Smooth muscle cell of the brain vasculature (primary cell): ENCODE measurements around the gene PI4KA.
"Not testable (repeated sequence)": the region's sequence is repeated elsewhere in the genome, so short reads cannot be mapped to it uniquely, and the experiment has no call there.

ENCODE experiments used
- DNase-seq: peaks from one replicate; pipeline ENCODE4 v3.0.0-alpha.2; 2012; ENCODE audit warnings: low read depth, low spot score

Gene PI4KA

DNA sequence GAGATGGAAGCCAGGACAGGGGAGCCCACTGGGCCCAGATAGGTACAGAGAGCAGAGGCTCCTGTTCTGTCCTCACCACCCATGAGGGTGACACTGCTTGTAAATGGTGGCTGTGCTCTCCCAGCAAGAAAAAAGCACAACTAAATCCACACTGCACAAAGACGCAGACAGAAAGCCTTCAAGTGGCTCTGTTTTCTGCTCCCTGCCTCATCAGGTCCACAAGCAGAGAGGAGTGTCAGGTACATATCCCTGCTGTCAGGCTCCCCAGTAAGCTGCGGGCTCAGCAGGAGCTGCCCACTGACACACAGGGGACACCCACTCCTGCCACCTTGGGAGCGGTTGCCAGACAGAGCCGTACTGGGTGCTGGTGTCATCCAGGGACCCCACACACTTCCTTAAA lies 162.6 kb downstream of the PI4KA start:
- DNase-seq = not testable (repeated sequence)

DNA sequence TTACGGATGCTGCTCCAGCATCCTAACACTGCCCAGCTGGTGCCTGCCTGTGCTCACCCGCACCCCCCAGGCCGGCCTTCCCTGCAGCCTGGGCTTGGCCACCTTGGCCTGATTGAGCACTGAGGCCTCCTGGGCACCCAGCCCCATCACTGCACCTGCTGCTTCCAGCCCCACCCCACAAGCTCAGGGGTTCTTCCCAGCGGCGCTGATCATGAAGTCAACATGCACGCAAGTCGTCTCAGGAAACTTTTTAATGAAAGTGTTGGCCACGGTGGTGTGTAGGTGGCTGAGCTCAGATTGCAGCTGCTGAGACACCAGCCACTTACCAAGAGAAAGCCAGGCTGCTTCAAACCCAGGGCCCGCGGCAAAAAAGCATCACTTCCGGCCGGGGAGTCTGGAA lies 163.4 kb downstream of the PI4KA start:
- DNase-seq = not testable (repeated sequence)

DNA sequence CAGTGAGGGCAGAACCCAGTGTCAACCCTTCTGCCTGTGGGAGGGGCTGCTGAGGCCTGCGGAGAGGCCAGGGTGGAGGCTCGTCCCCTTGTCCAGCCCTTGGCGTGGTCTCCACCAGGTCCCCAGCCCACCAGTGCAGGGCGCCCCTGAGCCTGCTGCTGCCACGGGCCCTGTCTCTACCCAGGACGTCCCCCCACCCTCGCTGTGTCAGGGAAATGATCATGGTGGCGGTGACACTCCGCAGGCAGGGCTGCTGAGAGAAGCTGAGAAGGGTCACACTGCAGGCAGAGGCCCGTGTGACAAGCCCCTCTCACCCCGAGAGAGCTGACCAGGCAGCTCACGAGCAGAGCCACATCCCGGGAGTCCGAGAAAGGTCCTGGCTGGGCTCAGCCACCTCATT lies 164.4 kb downstream of the PI4KA start:
- DNase-seq = not testable (repeated sequence)

- not testable (repeated sequence) for DNase-seq
These were observed 165.7 kb downstream of the PI4KA start for GRCh38 chr22:20692926-20693325.

DNA sequence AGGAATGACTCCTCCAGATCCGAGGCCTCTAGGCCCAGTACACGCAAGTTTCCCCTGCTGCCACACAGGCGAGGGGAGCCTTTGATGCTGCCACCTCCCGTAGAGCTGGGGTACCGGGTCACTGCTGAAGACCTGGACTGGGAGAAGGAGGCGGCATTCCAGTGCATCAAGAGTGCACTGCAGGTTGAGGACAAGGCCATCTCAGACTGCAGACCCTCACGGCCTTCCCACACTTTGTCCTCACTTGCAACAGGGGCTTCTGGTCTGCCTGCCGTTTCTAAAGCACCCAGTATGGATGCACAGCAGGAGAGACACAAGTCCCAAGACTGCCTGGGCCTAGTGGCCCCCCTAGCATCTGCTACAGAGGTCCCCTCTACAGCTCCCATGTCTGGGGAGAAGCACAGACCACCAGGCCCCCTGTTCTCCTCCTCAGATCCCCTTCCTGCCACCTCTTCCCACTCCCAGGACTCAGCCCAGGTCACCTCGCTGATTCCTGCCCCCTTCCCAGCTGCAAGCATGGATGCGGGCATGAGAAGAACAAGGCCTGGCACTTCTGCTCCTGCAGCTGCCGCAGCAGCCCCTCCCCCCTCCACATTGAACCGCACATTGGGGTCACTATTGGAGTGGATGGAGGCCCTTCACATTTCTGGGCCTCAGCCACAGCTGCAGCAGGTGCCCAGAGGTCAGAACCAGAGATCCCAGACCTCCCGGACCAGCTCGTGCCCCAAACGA lies 167.9 kb downstream of the PI4KA start:
- not testable (repeated sequence) for DNase-seq

DNA sequence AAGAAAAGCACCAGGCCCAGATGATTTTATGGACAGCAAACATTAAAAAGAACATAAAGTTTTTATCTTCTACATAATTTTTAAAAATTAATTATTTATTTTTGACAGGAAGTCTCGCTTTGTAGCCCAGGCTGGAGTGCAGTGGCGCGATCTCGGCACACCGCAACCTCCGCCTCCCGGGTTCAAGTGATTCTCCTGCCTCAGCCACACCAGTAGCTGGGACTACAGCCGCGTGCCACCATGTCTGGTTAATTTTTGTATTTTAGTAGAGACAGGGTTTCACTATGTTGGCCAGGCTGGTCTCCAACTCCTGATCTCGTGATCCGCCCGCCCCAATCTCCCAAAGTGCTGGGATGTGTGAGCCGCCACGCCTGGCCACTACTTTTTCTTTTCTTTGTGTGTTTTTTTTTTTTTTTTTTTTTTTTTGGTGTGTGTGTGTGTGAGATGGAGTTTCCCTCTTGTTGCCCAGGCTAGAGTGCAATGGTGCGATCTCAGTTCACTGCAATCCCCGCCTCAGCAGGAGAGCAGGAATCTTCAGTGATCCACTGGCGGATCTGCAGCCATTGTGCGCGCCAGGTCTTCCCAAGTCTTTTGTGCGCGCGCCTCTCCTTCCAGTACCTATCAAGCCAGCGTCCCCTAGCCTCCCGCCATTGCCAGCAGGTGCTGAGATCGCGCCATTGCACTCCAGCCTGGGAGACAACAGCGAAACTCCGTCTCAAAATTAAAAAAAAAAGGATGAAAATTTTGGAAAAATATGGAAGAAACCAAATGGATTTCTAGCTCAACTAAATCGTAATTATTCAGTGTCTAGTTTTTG lies 171.0 kb downstream of the PI4KA start:
- DNase-seq = not testable (repeated sequence)

DNA sequence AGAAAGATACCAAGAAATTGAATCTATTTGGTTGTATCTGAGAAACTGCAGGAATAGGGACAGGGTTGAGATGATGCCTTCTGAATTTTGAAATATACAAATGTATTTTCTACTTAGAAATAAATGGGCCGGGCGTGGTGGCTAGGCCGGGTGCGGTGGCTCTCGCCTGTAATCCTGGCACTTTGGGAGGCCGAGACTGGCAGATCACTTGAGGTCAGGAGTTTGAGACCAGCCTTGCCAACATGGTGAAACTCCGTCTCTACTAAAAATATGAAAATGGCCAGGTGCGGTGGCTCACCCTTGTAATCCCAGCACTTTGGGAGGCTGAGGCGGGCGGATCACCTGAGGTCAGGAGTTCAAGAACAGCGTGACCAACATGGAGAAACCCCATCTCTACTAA lies 172.8 kb downstream of the PI4KA start:
- not testable (repeated sequence) for DNase-seq

- DNase-seq = not testable (repeated sequence)
These were observed 179.7 kb downstream of the PI4KA start for GRCh38 chr22:20678792-20679435.

GRCh38 chr22:20677684-20678242 lies 180.8 kb downstream of the PI4KA start:
- no peak for DNase-seq

DNA sequence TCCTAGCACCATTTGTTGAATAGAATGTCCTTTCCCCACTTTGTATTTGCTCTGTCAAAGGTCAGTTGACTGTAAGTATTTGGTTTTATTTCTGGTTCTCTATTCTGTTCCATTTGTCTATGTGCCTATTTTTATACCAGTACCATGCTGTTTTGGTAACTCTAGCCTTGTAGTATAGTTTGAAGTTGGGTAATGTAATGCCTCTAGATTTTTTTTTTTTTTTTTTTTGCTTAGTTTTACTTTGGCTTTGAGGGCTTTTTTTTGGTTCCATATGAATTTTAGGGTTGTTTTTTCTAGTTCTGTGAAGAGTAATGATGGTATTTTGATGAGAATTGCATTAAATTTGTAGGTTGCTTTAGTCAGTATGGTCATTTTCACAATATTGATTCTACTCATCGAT lies 183.0 kb downstream of the PI4KA start:
- not testable (repeated sequence) for DNase-seq

DNA sequence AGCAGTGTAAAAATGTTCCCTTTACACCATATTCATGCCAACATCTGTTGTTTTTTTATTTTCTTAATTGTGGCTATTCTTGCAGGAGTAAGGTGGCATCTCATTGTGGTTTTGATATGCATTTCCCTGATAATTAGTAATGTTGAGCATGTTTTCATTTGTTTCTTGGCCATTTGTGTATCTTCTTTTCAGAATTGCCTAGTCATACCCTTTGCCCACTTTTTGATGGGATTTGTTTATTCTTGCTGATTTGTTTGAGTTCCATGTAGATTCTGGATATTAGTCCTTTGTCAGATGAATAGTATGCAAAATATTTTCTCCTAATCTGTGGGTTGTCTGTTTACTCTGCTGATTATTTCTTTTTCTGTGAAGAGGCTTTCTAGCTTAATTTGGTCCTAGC lies 183.6 kb downstream of the PI4KA start:
- DNase-seq = no peak

DNA sequence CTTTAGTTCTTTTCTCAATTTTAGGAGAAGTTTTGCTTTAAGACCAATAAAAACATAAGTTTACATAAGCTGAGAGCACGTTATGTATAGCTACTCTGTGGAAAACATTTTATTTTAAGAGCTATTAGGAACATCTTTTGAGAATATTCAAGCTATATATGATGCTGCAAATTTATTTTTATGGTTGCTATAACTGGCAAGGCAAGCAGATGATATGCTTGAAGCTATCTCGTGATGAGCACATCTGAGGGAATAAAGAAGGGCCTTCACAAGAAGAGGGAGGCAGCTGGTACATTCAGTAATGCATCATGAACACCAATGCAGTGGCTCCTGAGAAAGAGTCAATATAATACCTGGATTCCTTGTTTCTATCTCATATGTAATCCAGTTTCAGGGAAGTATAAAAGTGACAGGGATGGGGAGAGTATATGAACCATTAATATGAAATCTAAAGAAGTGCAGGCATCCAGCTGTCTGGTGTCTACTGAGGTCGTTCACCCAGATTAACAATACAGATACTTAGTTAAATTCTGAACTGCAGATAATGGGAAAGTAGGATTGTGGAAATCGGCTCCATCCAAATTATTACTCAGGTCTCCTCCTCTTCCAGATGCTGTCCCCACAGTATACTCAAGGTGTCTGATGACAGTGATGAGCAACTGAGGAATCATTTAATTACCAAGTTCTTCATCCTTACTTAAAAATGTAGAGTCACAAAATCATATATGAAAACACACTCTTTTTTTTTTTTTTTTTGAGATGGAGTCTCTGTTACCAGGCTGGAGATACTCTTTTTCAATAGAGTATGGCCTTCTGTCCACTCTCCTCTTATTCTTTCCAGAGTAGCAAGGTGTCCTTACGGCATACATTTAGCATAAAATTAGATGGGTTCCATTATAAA lies 185.1 kb downstream of the PI4KA start:
- no peak for DNase-seq

DNA sequence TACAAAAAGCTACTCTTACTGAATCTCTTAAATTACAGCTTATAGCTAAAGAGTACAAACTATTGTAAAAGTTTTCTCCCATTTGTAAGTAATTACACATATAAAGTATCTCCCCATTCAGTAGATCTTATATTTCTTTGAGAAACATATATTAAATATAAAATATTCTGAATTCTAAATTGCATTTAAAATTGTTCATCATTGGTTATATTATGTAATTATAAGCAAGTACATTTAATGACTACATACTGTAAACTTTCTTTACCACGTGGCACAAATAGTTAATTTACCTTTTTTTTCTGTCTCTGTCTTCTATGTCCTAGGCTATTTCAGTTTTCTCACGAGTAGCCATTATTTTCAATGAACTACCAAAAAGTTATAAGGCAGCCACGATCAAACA lies 185.9 kb downstream of the PI4KA start:
- no peak for DNase-seq

DNA sequence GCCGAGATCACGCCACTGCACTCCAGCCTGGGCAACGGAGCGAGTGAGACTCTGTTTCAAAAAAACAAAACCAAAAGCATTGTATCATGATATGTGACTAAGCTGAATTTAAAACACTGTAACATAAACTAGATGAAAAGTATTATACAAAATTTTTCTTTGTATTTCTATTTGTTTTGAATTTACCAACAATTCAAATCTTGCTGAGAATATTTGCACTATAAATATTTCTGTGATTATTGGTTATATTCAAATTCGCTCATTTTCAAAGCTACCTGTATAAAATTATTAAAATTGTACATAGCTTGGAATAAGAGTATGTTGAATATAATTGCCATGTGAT lies 186.6 kb downstream of the PI4KA start:
- DNase-seq = no peak

GRCh38 chr22:20671409-20672081 lies 187.1 kb downstream of the PI4KA start:
- no peak for DNase-seq

DNA sequence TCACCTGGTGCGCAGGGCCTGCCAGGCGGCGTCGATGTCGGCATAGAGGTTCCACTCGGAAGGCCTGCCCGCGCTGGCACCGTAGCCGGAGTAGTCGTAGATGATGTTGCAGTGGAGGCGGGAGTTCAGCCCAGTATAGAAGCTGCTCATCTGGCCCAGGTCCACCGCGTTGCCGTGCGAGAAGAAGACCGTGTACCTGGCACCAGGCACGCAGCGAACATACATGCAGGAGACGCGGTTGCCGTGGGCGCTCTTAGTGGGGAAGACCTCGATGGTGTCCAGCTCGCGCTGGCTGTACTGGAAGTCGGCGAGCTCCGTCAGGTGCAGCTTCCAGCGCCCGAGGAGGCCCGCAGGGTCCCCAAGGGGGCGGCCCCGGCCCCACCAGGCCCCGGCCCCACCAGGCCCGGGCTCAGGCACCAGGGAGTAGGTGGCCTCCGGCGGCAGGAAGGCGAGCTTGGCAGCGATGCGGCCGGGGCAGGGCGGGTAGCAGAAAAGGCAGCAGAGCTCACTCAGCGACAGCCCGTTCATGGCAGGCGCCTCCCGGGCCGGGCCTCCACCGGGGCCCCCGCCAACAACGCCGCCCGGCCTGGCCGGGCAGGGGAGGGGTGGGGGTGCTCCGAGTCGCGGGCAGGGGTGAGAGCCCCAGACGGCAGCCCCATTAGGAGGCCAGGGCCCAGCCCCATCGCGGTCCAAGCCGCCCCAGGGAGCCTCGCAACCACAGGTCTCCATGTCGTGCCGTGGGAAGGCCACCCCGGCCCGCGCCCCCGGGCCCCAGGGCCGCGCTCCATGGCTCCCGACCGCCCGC lies 188.0 kb downstream of the PI4KA start:
- not testable (repeated sequence) for DNase-seq

GRCh38 chr22:20669884-20670283 lies 188.7 kb downstream of the PI4KA start:
- not testable (repeated sequence) for DNase-seq

GRCh38 chr22:20669471-20669870 lies 189.1 kb downstream of the PI4KA start:
- not testable (repeated sequence) for DNase-seq

DNA sequence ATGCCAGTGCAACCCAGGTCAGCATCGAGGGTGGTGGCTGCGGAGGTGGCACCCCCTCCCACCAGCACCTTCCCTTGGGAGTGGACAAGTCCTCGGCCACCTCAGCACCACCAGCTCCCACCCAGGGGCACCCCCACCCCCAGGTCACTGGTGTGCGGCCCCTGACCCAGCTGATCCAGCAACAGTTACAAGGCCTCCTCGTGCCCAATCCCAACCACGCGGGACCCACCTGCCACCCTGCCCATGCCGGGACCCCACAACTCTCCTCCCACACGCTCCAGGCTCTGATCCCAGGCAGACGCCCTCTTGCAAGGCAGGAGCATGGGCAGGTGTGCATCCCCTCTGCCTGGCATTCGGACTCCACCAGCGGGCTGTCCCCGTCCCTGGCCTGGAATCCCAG lies 189.8 kb downstream of the PI4KA start:
- not testable (repeated sequence) for DNase-seq

DNA sequence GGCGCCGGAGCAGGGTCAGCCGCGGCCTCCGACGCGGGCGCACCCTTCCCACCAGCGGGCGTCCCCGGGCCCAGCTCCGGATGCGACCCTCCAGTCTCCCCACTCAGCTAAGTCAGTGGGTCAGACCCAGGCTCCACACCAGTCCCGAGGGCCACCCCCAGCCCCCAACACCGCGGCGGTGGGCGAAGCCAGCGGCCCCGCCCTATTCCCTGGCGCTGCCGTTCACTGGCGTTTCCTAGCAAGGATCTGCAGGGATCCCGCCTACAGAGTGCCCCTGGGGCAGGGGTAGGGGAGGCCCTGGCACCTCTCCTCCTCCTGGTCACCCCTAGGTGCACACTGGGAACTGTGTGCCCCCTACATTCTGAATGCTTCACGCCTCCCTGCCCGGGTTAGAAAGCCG lies 190.4 kb downstream of the PI4KA start:
- not testable (repeated sequence) for DNase-seq
